GM12875 (cell line): ENCODE results near the gene CCAR1.
"Not testable (repeated sequence)": the region's sequence is repeated elsewhere in the genome, so short reads cannot be mapped to it uniquely, and the experiment has no call there.

ENCODE experiments used
- H3K4me3 ChIP-seq: one replicate; pipeline ENCODE4 v1.5.1; 2011; ENCODE audit warnings: low read depth, low read length, control low read depth
- CTCF ChIP-seq: IDR thresholded peaks from 2 replicates; pipeline ENCODE4 v1.5.1; 2011; ENCODE audit warnings: low read depth, mild to moderate bottlenecking, control low read depth, inconsistent platforms, low read length, moderate library complexity, borderline replicate concordance; ENCODE audit not compliant: insufficient read depth

Gene CCAR1

GRCh38 chr10:68796605-68797004 lies 75.6 kb downstream of the CCAR1 start:
- no peak for TF ChIP-seq CTCF
- H3K4me3 ChIP-seq: no peak overlapping the region

GRCh38 chr10:68800211-68800610 lies 79.2 kb downstream of the CCAR1 start:
- no peak overlapping the region for H3K4me3 ChIP-seq
- no peak for TF ChIP-seq CTCF

GRCh38 chr10:68804692-68805091 lies 83.7 kb downstream of the CCAR1 start:
- H3K4me3 ChIP-seq: no peak overlapping the region
- TF ChIP-seq CTCF: no peak

GRCh38 chr10:68810830-68811229 lies 89.8 kb downstream of the CCAR1 start:
- H3K4me3 ChIP-seq: not testable (repeated sequence)

GRCh38 chr10:68811314-68812009 lies 90.4 kb downstream of the CCAR1 start:
- TF ChIP-seq CTCF: no peak
- H3K4me3 ChIP-seq: no peak overlapping the region

GRCh38 chr10:68812420-68812819 lies 91.4 kb downstream of the CCAR1 start:
- H3K4me3 ChIP-seq: no peak overlapping the region
- no peak for TF ChIP-seq CTCF

GRCh38 chr10:68813559-68813958 lies 92.5 kb downstream of the CCAR1 start:
- no peak overlapping the region for H3K4me3 ChIP-seq

More at GRCh38 chr10:68813559-68813958, 92.5 kb downstream of the CCAR1 start:
- TF ChIP-seq CTCF: no peak
